K562 (cell line): Measurements from ENCODE around the gene PLK4.

Experiments
- EZH2 ChIP-seq: IDR thresholded peaks from 2 replicates; pipeline ENCODE4 v1.6.1; 2012; ENCODE audit warnings: low read depth, mild to moderate bottlenecking, inconsistent platforms, low read length, borderline replicate concordance
- KDM1A ChIP-seq, 2 experiments: fragments of 450-650 bp; IDR thresholded peaks; 2 replicates each; pipeline ENCODE4 v1.6.1; 2016; ENCODE audit warnings: mild to moderate bottlenecking in 2 of 2
- MYBL2 ChIP-seq, 2 experiments: fragments of 450-650 bp in 1 of 2; sonication (generic) in 1 of 2; formaldehyde crosslinking in 1 of 2; IDR thresholded peaks; 2 replicates each; pipeline versions ENCODE4 v1.6.1 to v1.8.1; 2017 to 2022; ENCODE audit warnings: borderline replicate concordance in 1 of 2, inconsistent platforms in 1 of 2, low read depth in 1 of 2, mild to moderate bottlenecking in 1 of 2, missing genetic modification reagents in 1 of 2, moderate library complexity in 1 of 2
- MYC ChIP-seq, 2 experiments: fragments of 250-450 bp in 1 of 2; sonication (Bioruptor Pico) in 1 of 2; IDR thresholded peaks; 2 replicates each; pipeline versions ENCODE4 v1.5.1 to v1.6.1; 2012 to 2021; ENCODE audit warnings: low read depth in 2 of 2, borderline replicate concordance in 1 of 2, improper control_type of control experiment in 1 of 2, low read length in 1 of 2, mild to moderate bottlenecking in 1 of 2, moderate library complexity in 1 of 2
- POLR2AphosphoS5 ChIP-seq: IDR thresholded peaks from 2 replicates; pipeline ENCODE4 v1.6.1; 2011; ENCODE audit warnings: mild to moderate bottlenecking, low read depth, low read length, moderate library complexity; ENCODE audit not compliant: control insufficient read depth, insufficient read depth
- PURB ChIP-seq: sonication (generic); formaldehyde crosslinking; IDR thresholded peaks from 2 replicates; pipeline ENCODE4 v1.9.0; 2021; ENCODE audit warnings: low read depth, mild to moderate bottlenecking, missing genetic modification reagents
- SIN3A ChIP-seq, 2 experiments: fragments of 150-350 bp in 1 of 2; IDR thresholded peaks; 2 replicates each; pipeline ENCODE4 v1.6.1; 2011 to 2016; ENCODE audit warnings: borderline replicate concordance in 2 of 2, low read depth in 2 of 2, low read length in 2 of 2, mild to moderate bottlenecking in 2 of 2, moderate library complexity in 2 of 2; ENCODE audit not compliant: control insufficient read depth in 1 of 2
- SNIP1 ChIP-seq: fragments of 450-650 bp; IDR thresholded peaks from 2 replicates; pipeline ENCODE4 v1.7.1; 2017; ENCODE audit warnings: low read depth, mild to moderate bottlenecking
- ZNF197 ChIP-seq: fragments of 200-800 bp; sonication (Bioruptor generic); IDR thresholded peaks from 2 replicates; pipeline ENCODE4 v1.6.1; 2016; ENCODE audit warnings: low read depth, missing genetic modification characterization, missing compliant biosample characterization
- ZNF699 ChIP-seq: fragments of 250-450 bp; sonication (Bioruptor Pico); IDR thresholded peaks from 2 replicates; pipeline ENCODE4 v1.8.0; 2021; ENCODE audit warnings: mild to moderate bottlenecking, moderate library complexity; ENCODE audit not compliant: insufficient replicate concordance
- TF ChIP-seq, protein P1 (sequence below): sonication (generic); formaldehyde crosslinking; IDR thresholded peaks from 2 replicates; pipeline ENCODE4 v1.8.1; 2023; ENCODE audit warnings: mild to moderate bottlenecking, missing genetic modification reagents
- TF ChIP-seq, protein P2 (sequence below): fragments of 450-650 bp; IDR thresholded peaks from 2 replicates; pipeline ENCODE4 v1.6.1; 2016
- TF ChIP-seq, protein P3 (sequence below), 2 experiments: IDR thresholded peaks; 2 replicates each; pipeline ENCODE4 v1.6.1; 2012; ENCODE audit warnings: improper control_type of control experiment in 2 of 2, low read depth in 2 of 2, low read length in 2 of 2, borderline replicate concordance in 1 of 2
- TF ChIP-seq, protein P4 (sequence below): conservative IDR thresholded peaks from 2 replicates; pipeline ENCODE4 v1.6.1; 2011; ENCODE audit warnings: low read depth, mild to moderate bottlenecking, low read length; ENCODE audit not compliant: control insufficient read depth

DNA sequence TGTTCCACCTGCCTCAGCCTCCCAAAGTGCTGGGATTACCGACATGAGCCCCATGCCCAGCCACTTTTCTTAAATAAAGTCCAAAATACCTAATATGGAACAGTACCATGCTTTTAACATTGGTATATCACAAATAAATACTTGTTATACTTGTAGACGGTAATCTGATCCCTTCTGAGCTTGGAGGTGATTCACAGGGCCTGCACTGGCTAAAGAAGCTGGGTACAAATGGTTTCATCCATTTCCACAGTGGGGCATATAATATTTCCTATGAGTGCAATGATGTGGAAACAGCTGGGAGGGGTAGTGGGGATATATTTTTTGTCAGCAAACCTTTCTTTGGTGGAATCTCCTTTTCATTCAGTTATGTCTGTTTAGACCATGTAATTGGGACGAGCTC lies 35.8 kb downstream of the PLK4 start:
- TF ChIP-seq EZH2 (no peak), KDM1A (IDR thresholded peaks at IDR 0.05) (no peak), MYC (IDR thresholded peaks at IDR 0.05; ENCODE audit: low read depth, low read length) (no peak), MYC (CRISPR knock-in tag; IDR thresholded peaks at IDR 0.05; ENCODE audit: borderline replicate concordance, low read depth) (no peak), SNIP1 (no peak), POLR2AphosphoS5 (no peak), SIN3A (IDR thresholded peaks at IDR 0.05; ENCODE audit: borderline replicate concordance in 2 of 2, control insufficient read depth in 1 of 2, low read depth in 2 of 2, low read length in 2 of 2) (no peak), ZNF699 (no peak), PURB (CRISPR knock-in tag) (no peak), ZNF197 (CRISPR knock-in tag) (no peak), MYBL2 (IDR thresholded peaks at IDR 0.05; ENCODE audit: low read depth) (no peak), MYBL2 (CRISPR knock-in tag; IDR thresholded peaks at IDR 0.05; ENCODE audit: borderline replicate concordance) (no peak)
- TF ChIP-seq, protein P1, sequence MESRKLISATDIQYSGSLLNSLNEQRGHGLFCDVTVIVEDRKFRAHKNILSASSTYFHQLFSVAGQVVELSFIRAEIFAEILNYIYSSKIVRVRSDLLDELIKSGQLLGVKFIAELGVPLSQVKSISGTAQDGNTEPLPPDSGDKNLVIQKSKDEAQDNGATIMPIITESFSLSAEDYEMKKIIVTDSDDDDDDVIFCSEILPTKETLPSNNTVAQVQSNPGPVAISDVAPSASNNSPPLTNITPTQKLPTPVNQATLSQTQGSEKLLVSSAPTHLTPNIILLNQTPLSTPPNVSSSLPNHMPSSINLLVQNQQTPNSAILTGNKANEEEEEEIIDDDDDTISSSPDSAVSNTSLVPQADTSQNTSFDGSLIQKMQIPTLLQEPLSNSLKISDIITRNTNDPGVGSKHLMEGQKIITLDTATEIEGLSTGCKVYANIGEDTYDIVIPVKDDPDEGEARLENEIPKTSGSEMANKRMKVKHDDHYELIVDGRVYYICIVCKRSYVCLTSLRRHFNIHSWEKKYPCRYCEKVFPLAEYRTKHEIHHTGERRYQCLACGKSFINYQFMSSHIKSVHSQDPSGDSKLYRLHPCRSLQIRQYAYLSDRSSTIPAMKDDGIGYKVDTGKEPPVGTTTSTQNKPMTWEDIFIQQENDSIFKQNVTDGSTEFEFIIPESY (CRISPR knock-in tag): no peak
- TF ChIP-seq, protein P2, sequence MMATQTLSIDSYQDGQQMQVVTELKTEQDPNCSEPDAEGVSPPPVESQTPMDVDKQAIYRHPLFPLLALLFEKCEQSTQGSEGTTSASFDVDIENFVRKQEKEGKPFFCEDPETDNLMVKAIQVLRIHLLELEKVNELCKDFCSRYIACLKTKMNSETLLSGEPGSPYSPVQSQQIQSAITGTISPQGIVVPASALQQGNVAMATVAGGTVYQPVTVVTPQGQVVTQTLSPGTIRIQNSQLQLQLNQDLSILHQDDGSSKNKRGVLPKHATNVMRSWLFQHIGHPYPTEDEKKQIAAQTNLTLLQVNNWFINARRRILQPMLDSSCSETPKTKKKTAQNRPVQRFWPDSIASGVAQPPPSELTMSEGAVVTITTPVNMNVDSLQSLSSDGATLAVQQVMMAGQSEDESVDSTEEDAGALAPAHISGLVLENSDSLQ: no peak
- TF ChIP-seq, protein P3, sequence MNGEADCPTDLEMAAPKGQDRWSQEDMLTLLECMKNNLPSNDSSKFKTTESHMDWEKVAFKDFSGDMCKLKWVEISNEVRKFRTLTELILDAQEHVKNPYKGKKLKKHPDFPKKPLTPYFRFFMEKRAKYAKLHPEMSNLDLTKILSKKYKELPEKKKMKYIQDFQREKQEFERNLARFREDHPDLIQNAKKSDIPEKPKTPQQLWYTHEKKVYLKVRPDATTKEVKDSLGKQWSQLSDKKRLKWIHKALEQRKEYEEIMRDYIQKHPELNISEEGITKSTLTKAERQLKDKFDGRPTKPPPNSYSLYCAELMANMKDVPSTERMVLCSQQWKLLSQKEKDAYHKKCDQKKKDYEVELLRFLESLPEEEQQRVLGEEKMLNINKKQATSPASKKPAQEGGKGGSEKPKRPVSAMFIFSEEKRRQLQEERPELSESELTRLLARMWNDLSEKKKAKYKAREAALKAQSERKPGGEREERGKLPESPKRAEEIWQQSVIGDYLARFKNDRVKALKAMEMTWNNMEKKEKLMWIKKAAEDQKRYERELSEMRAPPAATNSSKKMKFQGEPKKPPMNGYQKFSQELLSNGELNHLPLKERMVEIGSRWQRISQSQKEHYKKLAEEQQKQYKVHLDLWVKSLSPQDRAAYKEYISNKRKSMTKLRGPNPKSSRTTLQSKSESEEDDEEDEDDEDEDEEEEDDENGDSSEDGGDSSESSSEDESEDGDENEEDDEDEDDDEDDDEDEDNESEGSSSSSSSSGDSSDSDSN (IDR thresholded peaks at IDR 0.05; ENCODE audit: borderline replicate concordance in 1 of 2, low read depth in 2 of 2, low read length in 2 of 2): no peak
- TF ChIP-seq, protein P4, sequence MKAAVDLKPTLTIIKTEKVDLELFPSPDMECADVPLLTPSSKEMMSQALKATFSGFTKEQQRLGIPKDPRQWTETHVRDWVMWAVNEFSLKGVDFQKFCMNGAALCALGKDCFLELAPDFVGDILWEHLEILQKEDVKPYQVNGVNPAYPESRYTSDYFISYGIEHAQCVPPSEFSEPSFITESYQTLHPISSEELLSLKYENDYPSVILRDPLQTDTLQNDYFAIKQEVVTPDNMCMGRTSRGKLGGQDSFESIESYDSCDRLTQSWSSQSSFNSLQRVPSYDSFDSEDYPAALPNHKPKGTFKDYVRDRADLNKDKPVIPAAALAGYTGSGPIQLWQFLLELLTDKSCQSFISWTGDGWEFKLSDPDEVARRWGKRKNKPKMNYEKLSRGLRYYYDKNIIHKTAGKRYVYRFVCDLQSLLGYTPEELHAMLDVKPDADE: no peak
